Measurements from ENCODE around the gene TLK1.

DNA sequence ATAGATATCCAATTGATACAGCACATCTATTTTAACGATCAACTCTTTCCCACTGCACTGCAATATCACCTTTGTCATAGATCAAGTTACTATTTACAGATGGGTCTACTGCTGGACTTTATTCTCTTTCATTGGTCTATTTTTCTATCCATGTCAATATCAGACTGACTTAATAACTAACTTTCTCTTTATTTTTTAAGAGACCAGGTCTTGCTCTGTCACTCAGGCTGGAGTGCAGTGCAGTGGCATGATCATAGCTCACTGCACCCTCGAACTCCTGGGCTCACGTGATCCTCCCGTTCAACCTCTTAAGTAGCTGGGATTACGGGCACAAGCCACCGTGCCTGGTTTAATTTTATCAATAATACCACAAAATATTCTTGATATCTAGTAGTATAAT is 71.2 kb downstream of the TLK1 start:
- TF ChIP-seq, protein P1, sequence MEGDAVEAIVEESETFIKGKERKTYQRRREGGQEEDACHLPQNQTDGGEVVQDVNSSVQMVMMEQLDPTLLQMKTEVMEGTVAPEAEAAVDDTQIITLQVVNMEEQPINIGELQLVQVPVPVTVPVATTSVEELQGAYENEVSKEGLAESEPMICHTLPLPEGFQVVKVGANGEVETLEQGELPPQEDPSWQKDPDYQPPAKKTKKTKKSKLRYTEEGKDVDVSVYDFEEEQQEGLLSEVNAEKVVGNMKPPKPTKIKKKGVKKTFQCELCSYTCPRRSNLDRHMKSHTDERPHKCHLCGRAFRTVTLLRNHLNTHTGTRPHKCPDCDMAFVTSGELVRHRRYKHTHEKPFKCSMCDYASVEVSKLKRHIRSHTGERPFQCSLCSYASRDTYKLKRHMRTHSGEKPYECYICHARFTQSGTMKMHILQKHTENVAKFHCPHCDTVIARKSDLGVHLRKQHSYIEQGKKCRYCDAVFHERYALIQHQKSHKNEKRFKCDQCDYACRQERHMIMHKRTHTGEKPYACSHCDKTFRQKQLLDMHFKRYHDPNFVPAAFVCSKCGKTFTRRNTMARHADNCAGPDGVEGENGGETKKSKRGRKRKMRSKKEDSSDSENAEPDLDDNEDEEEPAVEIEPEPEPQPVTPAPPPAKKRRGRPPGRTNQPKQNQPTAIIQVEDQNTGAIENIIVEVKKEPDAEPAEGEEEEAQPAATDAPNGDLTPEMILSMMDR (conservative IDR thresholded peaks at IDR 0.05), result no peak
- no peak for TF ChIP-seq EZH2 (IDR thresholded peaks at IDR 0.05; ENCODE audit: low read depth)

Measured in PC-9 (cell line).